ENCODE results near the gene TMC8. TPM values are rescaled to one million over a fixed set of nuclear protein-coding genes. Genes with fewer than 3 reads are reported as not detected.

The TMC8 gene
- total and polyA plus RNA-seq, 8 donors = 0.51 to 6.0 (median 2.2) TPM

GRCh38 chr17:78128551-78129350 lies 1.8 kb upstream of the TMC8 start, which contains the start of gene TMC6:
Gene TMC6, minus strand, starts transcription at chr17:78128755. Its CDS starts 1,923 bp downstream, at chr17:78126832.
- Histone ChIP-seq H3K4me3 (peak within 1 kb of the TSS; percentile 22 to 81 (median 56)), H3K27me3 (no peaks in the 10 kb centered on the region), H3K36me3 (peaks cover 0 to 7% (median 0%) of the 10 kb centered on the region in 3 donors), H3K4me1 (peaks cover 0 to 8% (median 8%) of the 10 kb centered on the region in 3 donors), H3K27ac (peak within 1 kb of the TSS; percentile 46 to 77 (median 74)), H3K9me3 (no peaks in the 10 kb centered on the region)
- 2 to 4% methylated on average over 21 to 47 of the region's 54 CpGs for WGBS, 2 donors
- intact Hi-C loops (cut with DNase I) = no loop called here
- ATAC-seq = peak; percentile 69 to 79 (median 74)
- DNase-seq = peak in 5 of 6 donors; percentile 68 to 84 (median 80)
- FAIRE-seq = no peak
- TF ChIP-seq CTCF (IDR thresholded peaks at IDR 0.05) = no peak

GRCh38 chr17:78129351-78130089 lies 1.1 kb upstream of the TMC8 start:
- Histone ChIP-seq H3K4me1 (peaks cover 0 to 8% (median 8%) of the 10 kb centered on the region in 3 donors), H3K27me3 (no peaks in the 10 kb centered on the region), H3K36me3 (no peaks in the 10 kb centered on the region), H3K27ac (peak overlapping the region in 2 of 4 donors; percentile 77), H3K9me3 (no peaks in the 10 kb centered on the region), H3K4me3 (no peak overlapping the region)
- DNase-seq (peak in 2 of 6 donors; percentile 54 to 62), FAIRE-seq (no peak), ATAC-seq (no peak)
- intact Hi-C loops (cut with DNase I) = no loop called here
- 62 to 66% methylated on average over 4 of the region's 4 CpGs for WGBS, 2 donors
- no peak for TF ChIP-seq CTCF (IDR thresholded peaks at IDR 0.05)

- Histone ChIP-seq H3K27ac (peak overlapping the region in 2 of 4 donors; percentile 77), H3K27me3 (no peaks in the 10 kb centered on the region), H3K4me1 (peaks cover 0 to 8% (median 8%) of the 10 kb centered on the region in 3 donors), H3K9me3 (no peaks in the 10 kb centered on the region), H3K4me3 (no peak overlapping the region), H3K36me3 (no peaks in the 10 kb centered on the region)
- WGBS, 2 donors = 36 to 40% methylated on average over 5 of the region's 5 CpGs
- no peak for TF ChIP-seq CTCF (IDR thresholded peaks at IDR 0.05)
- no peak for ATAC-seq
- no peak for DNase-seq
- FAIRE-seq = no peak
- intact Hi-C loops (cut with DNase I) = no loop called here
These were observed 508 bp upstream of the TMC8 start for GRCh38 chr17:78130090-78130436.

- H3K9me3 ChIP-seq = no peaks in the 10 kb centered on the region
- intact Hi-C loops (cut with DNase I) = no loop called here
- no peaks in the 10 kb centered on the region for H3K27me3 ChIP-seq
- peak overlapping the region in 1 of 4 donors; percentile 36 for H3K4me3 ChIP-seq
- no peak for FAIRE-seq
- H3K27ac ChIP-seq = no peak overlapping the region
- H3K4me1 ChIP-seq = peaks cover 0 to 8% (median 8%) of the 10 kb centered on the region in 3 donors
- WGBS, 2 donors = 30 to 37% methylated on average over 60 to 74 of the region's 74 CpGs
- TF ChIP-seq CTCF (IDR thresholded peaks at IDR 0.05) = no peak
- DNase-seq = peak in 3 of 6 donors; percentile 42 to 81 (median 63)
- no peaks in the 10 kb centered on the region for H3K36me3 ChIP-seq
- ATAC-seq = no peak
These were observed 857 bp downstream of the TMC8 start for GRCh38 chr17:78131172-78132083.

All from pancreas (tissue), 10 donors.